HEK293 (cell line): ENCODE results near the gene HJURP.

Experiments
- CTCF ChIA-PET: fragments of 350-600 bp; formaldehyde crosslinking; extraction: SDS; loops from one replicate; lab custom pipeline; 2021; ENCODE audit warnings: antibody characterized with exemption; lab: Yijun Ruan, JAX
- POLR2A ChIA-PET: fragments of 300-600 bp; formaldehyde crosslinking; extraction: SDS; loops from one replicate; lab custom pipeline; 2020; ENCODE audit warnings: antibody characterized with exemption, inconsistent platforms; lab: Yijun Ruan, JAX
- H3K27ac ChIP-seq: fragments of 200-500 bp; sonication (Bioruptor generic); 2 replicates; pipeline ENCODE4 v1.5.1; 2014; ENCODE audit warnings: low read depth, low read length, control low read depth, inconsistent platforms; ENCODE audit errors: extremely low read depth
- H3K36me3 ChIP-seq, 2 experiments: fragments of 200-500 bp in 1 of 2; sonication (Bioruptor generic) in 1 of 2; 1 replicate in 1 of 2; 2 replicates in 1 of 2; pipeline ENCODE4 v1.5.1; 2014 to 2017; ENCODE audit warnings: inconsistent platforms in 2 of 2, low read length in 2 of 2; ENCODE audit not compliant: control insufficient read depth in 2 of 2, insufficient read depth in 1 of 2
- H3K4me1 ChIP-seq: fragments of 200-500 bp; sonication (Bioruptor generic); 2 replicates; pipeline ENCODE4 v1.5.1; 2014; ENCODE audit warnings: mild to moderate bottlenecking, low read length, inconsistent platforms; ENCODE audit not compliant: control insufficient read depth, insufficient read depth
- H3K4me3 ChIP-seq: 2 replicates; pipeline ENCODE4 v1.5.1; 2011; ENCODE audit warnings: low read depth, mild to moderate bottlenecking, control low read depth, low read length, moderate library complexity
- H3K9me3 ChIP-seq: fragments of 200-500 bp; sonication (Bioruptor generic); 2 replicates; pipeline ENCODE4 v1.5.1; 2014; ENCODE audit warnings: low read depth, low read length, inconsistent platforms; ENCODE audit not compliant: control insufficient read depth, insufficient read depth
- ATF2 ChIP-seq: fragments of 450-650 bp; formaldehyde crosslinking; IDR thresholded peaks from 2 replicates; pipeline ENCODE4 v1.5.1; 2016; ENCODE audit warnings: missing biosample characterization, missing genetic modification characterization, low read depth
- KLF1 ChIP-seq: fragments of 450-650 bp; formaldehyde crosslinking; IDR thresholded peaks from 2 replicates; pipeline ENCODE4 v1.5.1; 2016; ENCODE audit warnings: missing biosample characterization, missing genetic modification characterization
- KLF10 ChIP-seq: fragments of 450-650 bp; IDR thresholded peaks from 2 replicates; pipeline ENCODE4 v1.5.1; 2018; ENCODE audit warnings: missing biosample characterization, mild to moderate bottlenecking, missing genetic modification characterization
- KLF8 ChIP-seq: fragments of 450-650 bp; formaldehyde crosslinking; IDR thresholded peaks from 2 replicates; pipeline ENCODE4 v1.5.1; 2016; ENCODE audit warnings: missing biosample characterization, missing genetic modification characterization
- SCRT2 ChIP-seq: fragments of 450-650 bp; formaldehyde crosslinking; IDR thresholded peaks from 2 replicates; pipeline ENCODE4 v1.5.1; 2016; ENCODE audit warnings: missing biosample characterization, missing genetic modification characterization
- YY1 ChIP-seq: fragments of 450-650 bp; formaldehyde crosslinking; IDR thresholded peaks from 2 replicates; pipeline ENCODE4 v1.5.1; 2018; ENCODE audit warnings: missing biosample characterization, missing genetic modification characterization
- ZEB2 ChIP-seq: fragments of 450-650 bp; formaldehyde crosslinking; IDR thresholded peaks from 2 replicates; pipeline ENCODE4 v1.5.1; 2016; ENCODE audit warnings: missing biosample characterization, missing genetic modification characterization
- ZFHX2 ChIP-seq: fragments of 450-650 bp; formaldehyde crosslinking; conservative IDR thresholded peaks from 2 replicates; pipeline ENCODE4 v1.5.1; 2016; ENCODE audit warnings: missing biosample characterization, missing genetic modification characterization
- ZFP37 ChIP-seq: fragments of 450-650 bp; formaldehyde crosslinking; IDR thresholded peaks from 2 replicates; pipeline ENCODE4 v1.5.1; 2016; ENCODE audit warnings: missing biosample characterization, missing genetic modification characterization
- ZNF157 ChIP-seq: fragments of 450-650 bp; formaldehyde crosslinking; IDR thresholded peaks from 2 replicates; pipeline ENCODE4 v1.5.1; 2016; ENCODE audit warnings: missing biosample characterization, missing genetic modification characterization
- ZNF24 ChIP-seq: fragments of 450-650 bp; formaldehyde crosslinking; IDR thresholded peaks from 2 replicates; pipeline ENCODE4 v1.5.1; 2016; ENCODE audit warnings: missing biosample characterization, missing genetic modification characterization
- ZNF335 ChIP-seq: fragments of 450-650 bp; formaldehyde crosslinking; conservative IDR thresholded peaks from 2 replicates; pipeline ENCODE4 v1.5.1; 2016; ENCODE audit warnings: missing biosample characterization, missing genetic modification characterization
- ZNF394 ChIP-seq: fragments of 450-650 bp; formaldehyde crosslinking; IDR thresholded peaks from 2 replicates; pipeline ENCODE4 v1.5.1; 2016; ENCODE audit warnings: missing biosample characterization, missing genetic modification characterization, mild to moderate bottlenecking, moderate library complexity, borderline replicate concordance
- ZNF473 ChIP-seq: fragments of 450-650 bp; formaldehyde crosslinking; IDR thresholded peaks from 2 replicates; pipeline ENCODE4 v1.5.1; 2017; ENCODE audit warnings: missing biosample characterization, missing genetic modification characterization
- ZNF514 ChIP-seq: fragments of 450-650 bp; formaldehyde crosslinking; IDR thresholded peaks from 2 replicates; pipeline ENCODE4 v1.5.1; 2016; ENCODE audit warnings: missing biosample characterization, missing genetic modification characterization
- ZNF521 ChIP-seq: fragments of 450-650 bp; formaldehyde crosslinking; IDR thresholded peaks from 2 replicates; pipeline ENCODE4 v1.5.1; 2017; ENCODE audit warnings: missing biosample characterization, mild to moderate bottlenecking, missing genetic modification characterization
- ZNF600 ChIP-seq: fragments of 450-650 bp; formaldehyde crosslinking; IDR thresholded peaks from 2 replicates; pipeline ENCODE4 v1.5.1; 2016; ENCODE audit warnings: missing biosample characterization, missing genetic modification characterization
- ZNF624 ChIP-seq: fragments of 450-650 bp; formaldehyde crosslinking; IDR thresholded peaks from 2 replicates; pipeline ENCODE4 v1.5.1; 2017; ENCODE audit warnings: missing biosample characterization, missing genetic modification characterization
- ZNF629 ChIP-seq: fragments of 450-650 bp; formaldehyde crosslinking; IDR thresholded peaks from 2 replicates; pipeline ENCODE4 v1.5.1; 2017; ENCODE audit warnings: missing biosample characterization, missing genetic modification characterization
- ZNF658 ChIP-seq: fragments of 450-650 bp; formaldehyde crosslinking; IDR thresholded peaks from 2 replicates; pipeline ENCODE4; 2016; ENCODE audit warnings: missing biosample characterization, missing genetic modification characterization
- ZNF670 ChIP-seq: fragments of 450-650 bp; formaldehyde crosslinking; IDR thresholded peaks from 2 replicates; pipeline ENCODE4 v1.5.1; 2016; ENCODE audit warnings: missing biosample characterization, missing genetic modification characterization, low read depth
- ZNF677 ChIP-seq: fragments of 450-650 bp; IDR thresholded peaks from 2 replicates; pipeline ENCODE4 v1.5.0; 2018; ENCODE audit warnings: missing biosample characterization, mild to moderate bottlenecking, missing genetic modification characterization, moderate library complexity
- ZNF792 ChIP-seq: fragments of 450-650 bp; formaldehyde crosslinking; IDR thresholded peaks from 2 replicates; pipeline ENCODE4 v1.5.1; 2016; ENCODE audit warnings: missing biosample characterization, missing genetic modification characterization
- ZXDB ChIP-seq: fragments of 450-650 bp; formaldehyde crosslinking; IDR thresholded peaks from 2 replicates; pipeline ENCODE4 v1.5.1; 2016; ENCODE audit warnings: missing biosample characterization, missing genetic modification characterization
- TF ChIP-seq, protein P1 (sequence below): fragments of 450-650 bp; formaldehyde crosslinking; IDR thresholded peaks from 2 replicates; pipeline ENCODE4 v1.5.1; 2016; ENCODE audit warnings: missing biosample characterization, missing genetic modification characterization
- TF ChIP-seq, protein P2 (sequence below): fragments of 450-650 bp; IDR thresholded peaks from 2 replicates; pipeline ENCODE4 v1.5.1; 2018; ENCODE audit warnings: missing biosample characterization, missing genetic modification characterization

HJURP gene, protein sequence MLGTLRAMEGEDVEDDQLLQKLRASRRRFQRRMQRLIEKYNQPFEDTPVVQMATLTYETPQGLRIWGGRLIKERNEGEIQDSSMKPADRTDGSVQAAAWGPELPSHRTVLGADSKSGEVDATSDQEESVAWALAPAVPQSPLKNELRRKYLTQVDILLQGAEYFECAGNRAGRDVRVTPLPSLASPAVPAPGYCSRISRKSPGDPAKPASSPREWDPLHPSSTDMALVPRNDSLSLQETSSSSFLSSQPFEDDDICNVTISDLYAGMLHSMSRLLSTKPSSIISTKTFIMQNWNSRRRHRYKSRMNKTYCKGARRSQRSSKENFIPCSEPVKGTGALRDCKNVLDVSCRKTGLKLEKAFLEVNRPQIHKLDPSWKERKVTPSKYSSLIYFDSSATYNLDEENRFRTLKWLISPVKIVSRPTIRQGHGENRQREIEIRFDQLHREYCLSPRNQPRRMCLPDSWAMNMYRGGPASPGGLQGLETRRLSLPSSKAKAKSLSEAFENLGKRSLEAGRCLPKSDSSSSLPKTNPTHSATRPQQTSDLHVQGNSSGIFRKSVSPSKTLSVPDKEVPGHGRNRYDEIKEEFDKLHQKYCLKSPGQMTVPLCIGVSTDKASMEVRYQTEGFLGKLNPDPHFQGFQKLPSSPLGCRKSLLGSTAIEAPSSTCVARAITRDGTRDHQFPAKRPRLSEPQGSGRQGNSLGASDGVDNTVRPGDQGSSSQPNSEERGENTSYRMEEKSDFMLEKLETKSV

GRCh38 chr2:233854241-233854981, at the start of gene HJURP:
TSS of gene HJURP (minus strand) at chr2:233854535. CDS start at chr2:233854500, 35 bp downstream.
- Histone ChIP-seq H3K4me3 (peak within 1 kb of the TSS; percentile 94), H3K36me3 (peaks cover 23 to 41% of the 10 kb centered on the region in 2 experiments), H3K4me1 (no peaks in the 10 kb centered on the region), H3K9me3 (no peaks in the 10 kb centered on the region), H3K27ac (peak within 1 kb of the TSS; percentile 79; the same call in 1 of the 2 replicates)
- CTCF ChIA-PET: interaction anchor here (0.5 to 2.2 kb wide), 4 partner anchors 8 to 942 kb away, joined by 3 to 7 read pairs (median 4); no protein-coding TSS in a partner anchor
- POLR2A ChIA-PET: interaction anchor here (1.0 to 2.2 kb wide), 6 partner anchors 9 to 288 kb away, joined by 3 to 6 read pairs (median 4); partner anchors contain the start of genes MSL3B and USP40
- no peak for TF ChIP-seq ZNF792 (tag by site-specific recombination)
- 0 out of 2 replicates have a peak, but pooled peaks have one; percentile 44 for TF ChIP-seq ZNF600 (tag by site-specific recombination)
- no peak for TF ChIP-seq ZNF658
- no peak for TF ChIP-seq ZNF677 (tag by site-specific recombination)
- no peak for TF ChIP-seq ZNF624 (tag by site-specific recombination)
- TF ChIP-seq KLF8 (tag by site-specific recombination): 0 out of 2 replicates have a peak, but pooled peaks have one; percentile 62
- TF ChIP-seq SCRT2 (tag by site-specific recombination): no peak
- TF ChIP-seq ZNF24 (tag by site-specific recombination): 0 out of 2 replicates have a peak, but pooled peaks have one; percentile 26
- no peak for TF ChIP-seq ZNF157
- TF ChIP-seq ZNF473 (tag by site-specific recombination): no peak
- TF ChIP-seq ZNF521 (tag by site-specific recombination): no peak
- TF ChIP-seq ZFP37 (tag by site-specific recombination): peak; percentile 74
- TF ChIP-seq, protein P1, sequence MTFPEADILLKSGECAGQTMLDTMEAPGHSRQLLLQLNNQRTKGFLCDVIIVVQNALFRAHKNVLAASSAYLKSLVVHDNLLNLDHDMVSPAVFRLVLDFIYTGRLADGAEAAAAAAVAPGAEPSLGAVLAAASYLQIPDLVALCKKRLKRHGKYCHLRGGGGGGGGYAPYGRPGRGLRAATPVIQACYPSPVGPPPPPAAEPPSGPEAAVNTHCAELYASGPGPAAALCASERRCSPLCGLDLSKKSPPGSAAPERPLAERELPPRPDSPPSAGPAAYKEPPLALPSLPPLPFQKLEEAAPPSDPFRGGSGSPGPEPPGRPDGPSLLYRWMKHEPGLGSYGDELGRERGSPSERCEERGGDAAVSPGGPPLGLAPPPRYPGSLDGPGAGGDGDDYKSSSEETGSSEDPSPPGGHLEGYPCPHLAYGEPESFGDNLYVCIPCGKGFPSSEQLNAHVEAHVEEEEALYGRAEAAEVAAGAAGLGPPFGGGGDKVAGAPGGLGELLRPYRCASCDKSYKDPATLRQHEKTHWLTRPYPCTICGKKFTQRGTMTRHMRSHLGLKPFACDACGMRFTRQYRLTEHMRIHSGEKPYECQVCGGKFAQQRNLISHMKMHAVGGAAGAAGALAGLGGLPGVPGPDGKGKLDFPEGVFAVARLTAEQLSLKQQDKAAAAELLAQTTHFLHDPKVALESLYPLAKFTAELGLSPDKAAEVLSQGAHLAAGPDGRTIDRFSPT: peak; percentile 74; the same call in 1 of the 2 replicates
- 0 out of 2 replicates have a peak, but pooled peaks have one; percentile 24 for TF ChIP-seq YY1 (tag by site-specific recombination)
- TF ChIP-seq ZNF629 (tag by site-specific recombination): no peak
- TF ChIP-seq, protein P2, sequence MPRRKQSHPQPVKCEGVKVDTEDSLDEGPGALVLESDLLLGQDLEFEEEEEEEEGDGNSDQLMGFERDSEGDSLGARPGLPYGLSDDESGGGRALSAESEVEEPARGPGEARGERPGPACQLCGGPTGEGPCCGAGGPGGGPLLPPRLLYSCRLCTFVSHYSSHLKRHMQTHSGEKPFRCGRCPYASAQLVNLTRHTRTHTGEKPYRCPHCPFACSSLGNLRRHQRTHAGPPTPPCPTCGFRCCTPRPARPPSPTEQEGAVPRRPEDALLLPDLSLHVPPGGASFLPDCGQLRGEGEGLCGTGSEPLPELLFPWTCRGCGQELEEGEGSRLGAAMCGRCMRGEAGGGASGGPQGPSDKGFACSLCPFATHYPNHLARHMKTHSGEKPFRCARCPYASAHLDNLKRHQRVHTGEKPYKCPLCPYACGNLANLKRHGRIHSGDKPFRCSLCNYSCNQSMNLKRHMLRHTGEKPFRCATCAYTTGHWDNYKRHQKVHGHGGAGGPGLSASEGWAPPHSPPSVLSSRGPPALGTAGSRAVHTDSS (tag by site-specific recombination): no peak
- TF ChIP-seq ZFHX2 (tag by site-specific recombination): 0 out of 2 replicates have a peak, but pooled peaks have one; percentile 23
- peak; percentile 66 for TF ChIP-seq KLF1 (tag by site-specific recombination)
- TF ChIP-seq ZXDB (tag by site-specific recombination): peak; percentile 59
- peak; percentile 66; the same call in 1 of the 2 replicates for TF ChIP-seq ZNF335 (tag by site-specific recombination)
- peak; percentile 96 for TF ChIP-seq KLF10 (tag by site-specific recombination)
- no peak for TF ChIP-seq ZNF670 (tag by site-specific recombination)
- TF ChIP-seq ZNF514 (tag by site-specific recombination): no peak
- TF ChIP-seq ATF2 (tag by site-specific recombination): no peak
- TF ChIP-seq ZEB2 (tag by site-specific recombination): peak; percentile 47
- peak; percentile 35; the same call in 1 of the 2 replicates for TF ChIP-seq ZNF394
